Activated T-cell treated with anti-CD3 and anti-CD28 coated beads, Interleukin-2, amount 50 U/mL, for 4 hours (primary cell): ENCODE measurements around the gene APOC1. TPM values are rescaled to one million over a fixed set of nuclear protein-coding genes. Genes with fewer than 3 reads are reported as not detected.
"Not testable (repeated sequence)": the region's sequence is repeated elsewhere in the genome, so short reads cannot be mapped to it uniquely, and the experiment has no call there.

ENCODE experiments used
- ATAC-seq, 2 donors: fragments of 200-7000 bp; cut with Tn5 transposase; one replicate each; pipeline ENCODE4 v1.10.0; 2021
- DNase-seq: peaks from one replicate; pipeline ENCODE4 v3.0.0-alpha.2; 2020
- H3K27me3 Mint-ChIP-seq: one replicate; pipeline ENCODE4 v1.8.0; 2021; ENCODE audit warnings: low read depth, mixed read lengths
- H3K36me3 Mint-ChIP-seq: one replicate; pipeline ENCODE4 v1.8.0; 2022; ENCODE audit warnings: mixed read lengths; ENCODE audit not compliant: insufficient read depth
- H3K4me1 Mint-ChIP-seq: one replicate; pipeline ENCODE4 v1.8.0; 2021; ENCODE audit warnings: low read depth, mixed read lengths
- H3K4me3 Mint-ChIP-seq: one replicate; pipeline ENCODE4 v1.8.0; 2021; ENCODE audit warnings: mild to moderate bottlenecking, moderate library complexity, mixed read lengths
- H3K9me3 Mint-ChIP-seq: one replicate; pipeline ENCODE4 v1.8.0; 2021; ENCODE audit warnings: mixed read lengths
- total RNA-seq, 3 donors: library from RNA; stranded (reverse); gene quantifications; one replicate each; pipeline ENCODE4 v1.2.1, GENCODE V29; 2021

Gene APOC1
- 1 to 10 TPM; 1.3 to 4.8 (median 4.2) TPM for total RNA-seq

GRCh38 chr19:44914433-44915206, at the start of gene APOC1:
Gene APOC1, plus strand, starts transcription at chr19:44914608. Its CDS starts 284 bp downstream, at chr19:44914892.
- not testable (repeated sequence) for H3K9me3 Mint-ChIP-seq, H3K4me1 Mint-ChIP-seq, H3K36me3 Mint-ChIP-seq
- DNase-seq (peak; percentile 71), ATAC-seq (peak; percentile 97)
- Mint-ChIP-seq H3K27me3 (peaks cover 31% of the 10 kb centered on the region), H3K4me3 (peak within 1 kb of the TSS; percentile 88)

GRCh38 chr19:44865196-44865767, 49.1 kb upstream of the APOC1 start:
- Mint-ChIP-seq H3K9me3 (no peaks in the 10 kb centered on the region), H3K4me3 (no peak overlapping the region), H3K36me3 (no peaks in the 10 kb centered on the region), H3K4me1 (no peaks in the 10 kb centered on the region), H3K27me3 (peaks cover 5% of the 10 kb centered on the region)
- no peak for DNase-seq
- no peak for ATAC-seq

GRCh38 chr19:44866664-44867063, 47.7 kb upstream of the APOC1 start:
- Mint-ChIP-seq H3K4me3 (no peak overlapping the region), H3K36me3 (no peaks in the 10 kb centered on the region), H3K4me1 (no peaks in the 10 kb centered on the region), H3K9me3 (no peaks in the 10 kb centered on the region), H3K27me3 (peaks cover under 1% of the 10 kb centered on the region)
- no peak for ATAC-seq
- no peak for DNase-seq

GRCh38 chr19:44867578-44867977, 46.8 kb upstream of the APOC1 start:
- H3K36me3 Mint-ChIP-seq: no peaks in the 10 kb centered on the region
- no peak overlapping the region for H3K4me3 Mint-ChIP-seq
- no peaks in the 10 kb centered on the region for H3K4me1 Mint-ChIP-seq
- DNase-seq (no peak), ATAC-seq (no peak)
- no peaks in the 10 kb centered on the region for H3K9me3 Mint-ChIP-seq
- no peaks in the 10 kb centered on the region for H3K27me3 Mint-ChIP-seq

- no peaks in the 10 kb centered on the region for H3K4me1 Mint-ChIP-seq
- H3K4me3 Mint-ChIP-seq: no peak overlapping the region
- H3K36me3 Mint-ChIP-seq: no peaks in the 10 kb centered on the region
- H3K9me3 Mint-ChIP-seq: no peaks in the 10 kb centered on the region
- ATAC-seq: no peak
- DNase-seq: no peak
- H3K27me3 Mint-ChIP-seq: no peaks in the 10 kb centered on the region
Observed at GRCh38 chr19:44869733-44870470, 44.5 kb upstream of the APOC1 start.

- Mint-ChIP-seq H3K4me3 (no peak overlapping the region), H3K36me3 (no peaks in the 10 kb centered on the region), H3K4me1 (peaks cover under 1% of the 10 kb centered on the region), H3K27me3 (no peaks in the 10 kb centered on the region), H3K9me3 (no peaks in the 10 kb centered on the region)
- DNase-seq: no peak
- ATAC-seq: no peak
Observed at GRCh38 chr19:44871809-44872208, 42.6 kb upstream of the APOC1 start.

- no peak for ATAC-seq
- Mint-ChIP-seq H3K9me3 (no peaks in the 10 kb centered on the region), H3K36me3 (no peaks in the 10 kb centered on the region)
Observed at GRCh38 chr19:44872661-44873060, 41.7 kb upstream of the APOC1 start.

GRCh38 chr19:44874317-44874716, 40.1 kb upstream of the APOC1 start:
- ATAC-seq: no peak
- Mint-ChIP-seq H3K27me3 (no peaks in the 10 kb centered on the region), H3K9me3 (no peaks in the 10 kb centered on the region), H3K4me1 (peaks cover 4% of the 10 kb centered on the region), H3K36me3 (no peaks in the 10 kb centered on the region), H3K4me3 (no peak overlapping the region)
- DNase-seq: no peak

More at GRCh38 chr19:44872661-44873060, 41.7 kb upstream of the APOC1 start:
- Mint-ChIP-seq H3K4me1 (peaks cover 4% of the 10 kb centered on the region), H3K4me3 (no peak overlapping the region), H3K27me3 (no peaks in the 10 kb centered on the region)
- DNase-seq: no peak

- no peaks in the 10 kb centered on the region for H3K36me3 Mint-ChIP-seq
- ATAC-seq (no peak), DNase-seq (no peak)
- peaks cover 4% of the 10 kb centered on the region for H3K4me1 Mint-ChIP-seq
- H3K4me3 Mint-ChIP-seq: no peak overlapping the region
- no peaks in the 10 kb centered on the region for H3K27me3 Mint-ChIP-seq
- no peaks in the 10 kb centered on the region for H3K9me3 Mint-ChIP-seq
Observed at GRCh38 chr19:44875666-44876451, 38.5 kb upstream of the APOC1 start.

- H3K9me3 Mint-ChIP-seq: no peaks in the 10 kb centered on the region
- no peak for DNase-seq
- H3K27me3 Mint-ChIP-seq: peaks cover 1% of the 10 kb centered on the region
- H3K4me3 Mint-ChIP-seq: no peak overlapping the region
- peaks cover 4% of the 10 kb centered on the region for H3K4me1 Mint-ChIP-seq
- H3K36me3 Mint-ChIP-seq: no peaks in the 10 kb centered on the region
- ATAC-seq: no peak
Observed at GRCh38 chr19:44876930-44877535, 37.4 kb upstream of the APOC1 start.

- Mint-ChIP-seq H3K36me3 (no peaks in the 10 kb centered on the region), H3K27me3 (peaks cover 1% of the 10 kb centered on the region), H3K4me1 (peaks cover 4% of the 10 kb centered on the region), H3K9me3 (no peaks in the 10 kb centered on the region), H3K4me3 (no peak overlapping the region)
- no peak for ATAC-seq
- no peak for DNase-seq
Observed at GRCh38 chr19:44878120-44878865, 36.1 kb upstream of the APOC1 start.

- ATAC-seq (no peak), DNase-seq (no peak)
- no peaks in the 10 kb centered on the region for H3K36me3 Mint-ChIP-seq
- H3K4me1 Mint-ChIP-seq: peaks cover 4% of the 10 kb centered on the region
- no peaks in the 10 kb centered on the region for H3K9me3 Mint-ChIP-seq
- peaks cover 1% of the 10 kb centered on the region for H3K27me3 Mint-ChIP-seq
- H3K4me3 Mint-ChIP-seq: no peak overlapping the region
Observed at GRCh38 chr19:44879309-44880065, 34.9 kb upstream of the APOC1 start.

GRCh38 chr19:44882063-44882462, 32.3 kb upstream of the APOC1 start:
- peaks cover 3% of the 10 kb centered on the region for H3K4me1 Mint-ChIP-seq
- DNase-seq: no peak
- no peak overlapping the region for H3K4me3 Mint-ChIP-seq
- H3K36me3 Mint-ChIP-seq: no peaks in the 10 kb centered on the region
- H3K9me3 Mint-ChIP-seq: no peaks in the 10 kb centered on the region
- peaks cover 1% of the 10 kb centered on the region for H3K27me3 Mint-ChIP-seq
- no peak for ATAC-seq
